GM13976 (cell line): ENCODE data around the gene ARMH1.

Experiments used
- DNase-seq: peaks from one replicate; pipeline ENCODE4 v3.0.0; 2012; ENCODE audit warnings: low spot score
- in situ Hi-C: fragments of 300-500 bp; cut with MboI; formaldehyde crosslinking; loops from one replicate; pipeline ENCODE4 v1.12.0; 2022; ENCODE audit warnings: low sequenced_read_pairs, mixed read lengths, inconsistent platforms; ENCODE audit not compliant: unreplicated experiment
- TF ChIP-seq, protein P1 (sequence below): IDR thresholded peaks from 2 replicates; pipeline ENCODE4 v1.5.1; 2012; ENCODE audit warnings: borderline replicate concordance, mild to moderate bottlenecking; ENCODE audit not compliant: insufficient read depth; ENCODE audit errors: extremely low read depth, missing control alignments, control extremely low read depth

Gene ARMH1

DNA sequence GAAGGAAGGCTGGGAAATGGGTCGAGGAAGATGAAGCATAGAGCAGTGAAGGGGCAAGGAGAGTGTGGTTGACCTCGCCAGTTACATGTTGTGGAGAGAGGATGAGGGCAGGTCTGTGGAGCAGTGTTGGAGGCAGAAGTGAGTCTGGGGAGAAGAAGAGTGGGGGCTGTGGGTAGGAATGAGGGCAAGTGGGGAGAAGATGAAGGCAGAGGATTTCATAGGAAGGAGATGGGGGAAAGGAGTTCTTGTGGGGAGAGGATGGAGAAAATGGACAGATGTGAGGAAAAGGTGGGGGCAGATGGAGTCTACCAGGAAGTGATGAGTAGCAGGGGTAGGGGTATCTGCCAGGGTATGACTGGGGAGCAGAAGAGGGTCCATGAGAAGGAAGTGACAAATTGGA, 3.6 kb downstream of the ARMH1 start:
- DNase-seq, result no peak
- in situ Hi-C loops, result no loop called here
- TF ChIP-seq, protein P1, sequence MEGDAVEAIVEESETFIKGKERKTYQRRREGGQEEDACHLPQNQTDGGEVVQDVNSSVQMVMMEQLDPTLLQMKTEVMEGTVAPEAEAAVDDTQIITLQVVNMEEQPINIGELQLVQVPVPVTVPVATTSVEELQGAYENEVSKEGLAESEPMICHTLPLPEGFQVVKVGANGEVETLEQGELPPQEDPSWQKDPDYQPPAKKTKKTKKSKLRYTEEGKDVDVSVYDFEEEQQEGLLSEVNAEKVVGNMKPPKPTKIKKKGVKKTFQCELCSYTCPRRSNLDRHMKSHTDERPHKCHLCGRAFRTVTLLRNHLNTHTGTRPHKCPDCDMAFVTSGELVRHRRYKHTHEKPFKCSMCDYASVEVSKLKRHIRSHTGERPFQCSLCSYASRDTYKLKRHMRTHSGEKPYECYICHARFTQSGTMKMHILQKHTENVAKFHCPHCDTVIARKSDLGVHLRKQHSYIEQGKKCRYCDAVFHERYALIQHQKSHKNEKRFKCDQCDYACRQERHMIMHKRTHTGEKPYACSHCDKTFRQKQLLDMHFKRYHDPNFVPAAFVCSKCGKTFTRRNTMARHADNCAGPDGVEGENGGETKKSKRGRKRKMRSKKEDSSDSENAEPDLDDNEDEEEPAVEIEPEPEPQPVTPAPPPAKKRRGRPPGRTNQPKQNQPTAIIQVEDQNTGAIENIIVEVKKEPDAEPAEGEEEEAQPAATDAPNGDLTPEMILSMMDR, result no peak

DNA sequence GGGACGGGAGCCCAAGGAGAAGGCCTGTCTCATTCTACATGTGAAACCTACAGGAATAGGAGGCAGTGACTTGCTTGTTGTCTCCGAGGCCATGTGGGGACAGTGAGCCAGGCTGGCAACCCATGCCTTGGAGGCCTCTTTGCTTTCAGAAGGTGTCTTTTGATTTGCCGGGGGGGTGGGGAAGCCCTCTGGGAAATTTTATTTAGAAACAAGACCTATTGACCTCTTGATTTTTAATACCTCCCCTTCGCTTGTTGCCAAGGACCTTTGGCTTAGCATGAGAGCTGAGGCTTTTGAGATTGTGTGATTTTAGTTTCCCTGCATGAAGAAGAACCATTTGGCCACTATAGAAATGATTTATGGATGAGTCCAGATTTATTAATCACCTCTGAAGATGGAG, 4.1 kb downstream of the ARMH1 start:
- TF ChIP-seq, protein P1, result no peak
- no peak for DNase-seq
- in situ Hi-C loops, result no loop called here

DNA sequence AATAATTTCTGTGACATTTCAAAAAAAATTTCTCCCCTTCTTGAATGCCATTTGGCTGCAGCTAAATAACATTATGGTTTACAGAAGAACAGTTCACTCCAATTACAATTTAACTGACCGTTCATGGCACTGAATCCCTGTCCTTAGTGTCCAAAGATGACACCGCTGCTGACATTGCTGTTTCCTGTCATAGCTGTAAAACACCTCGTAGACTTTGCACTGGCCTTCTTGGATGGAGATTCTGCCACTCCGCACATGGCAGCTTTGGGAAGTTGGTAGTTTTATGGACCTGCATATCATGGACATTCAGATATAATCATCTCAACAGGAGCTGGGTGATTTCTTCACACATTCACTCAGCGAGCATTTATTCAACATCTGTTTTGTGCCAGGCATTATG, 5.0 kb downstream of the ARMH1 start:
- DNase-seq, result no peak
- in situ Hi-C loops, result no loop called here
- TF ChIP-seq, protein P1, result no peak

DNA sequence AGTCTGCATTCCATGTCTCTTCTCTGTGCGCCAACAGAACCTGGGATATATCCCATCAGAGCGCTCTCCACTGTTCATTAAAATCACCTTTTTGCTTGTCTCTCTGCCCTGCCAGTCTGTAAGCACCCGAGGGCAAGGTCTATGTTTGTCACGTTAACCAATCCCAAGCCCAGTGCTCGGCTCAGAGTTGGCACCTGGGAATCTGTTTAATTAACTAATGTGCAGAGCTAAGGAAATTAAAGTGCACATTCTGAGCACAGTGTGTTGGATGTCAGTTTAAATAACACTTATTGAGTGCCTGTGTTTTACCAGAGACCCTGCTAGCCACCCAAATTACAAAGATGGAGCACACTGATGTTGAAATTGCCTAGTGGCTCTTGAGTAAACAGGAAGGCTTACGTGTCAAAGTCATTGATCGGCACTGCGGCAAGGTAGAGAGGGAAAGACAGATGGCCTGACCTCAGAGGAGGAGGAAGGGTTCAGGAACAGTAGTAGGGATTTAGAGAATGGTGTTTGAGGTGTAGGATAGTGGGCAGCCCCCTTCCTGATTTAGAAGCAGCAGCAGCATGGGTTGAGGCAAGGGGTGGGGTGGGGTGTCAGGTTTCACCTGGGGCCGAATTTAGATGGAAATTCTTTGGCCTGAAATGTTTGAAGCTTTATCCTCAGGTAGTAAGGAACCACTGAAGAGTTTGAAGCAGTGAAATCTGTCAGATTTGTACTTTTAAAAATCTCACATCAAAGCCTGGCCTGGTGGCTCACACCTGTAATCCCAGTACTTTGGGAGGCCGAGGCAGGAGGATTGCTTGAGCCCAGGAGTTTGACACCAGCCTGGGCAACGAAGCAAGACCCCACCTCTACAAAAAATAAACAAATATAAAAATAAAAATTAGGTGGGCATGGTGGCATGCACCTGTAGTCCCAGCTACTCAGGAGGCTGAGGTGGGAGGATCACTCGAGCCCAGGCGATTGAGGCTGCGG, 7.7 kb downstream of the ARMH1 start:
- in situ Hi-C loops, result no loop called here
- DNase-seq, result no peak
- TF ChIP-seq, protein P1, result no peak

DNA sequence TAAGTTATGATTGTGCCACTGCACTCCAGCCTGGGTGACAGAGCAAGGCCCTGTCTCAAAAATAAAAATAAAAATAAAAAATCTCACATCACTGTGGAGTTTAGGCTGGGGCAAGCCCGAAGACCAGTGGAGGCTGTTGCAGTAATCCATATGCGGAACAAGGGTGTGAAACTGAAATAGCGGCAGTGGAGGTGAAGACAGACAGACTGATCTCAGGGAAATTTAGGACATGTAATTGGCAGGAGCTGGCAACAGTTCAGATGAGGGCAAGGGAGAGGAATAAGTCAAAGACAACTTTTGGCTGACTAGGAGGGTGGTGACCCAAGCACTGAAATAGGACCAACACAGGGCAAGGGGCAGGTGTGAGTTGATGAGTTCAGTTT, 8.4 kb downstream of the ARMH1 start:
- TF ChIP-seq, protein P1, result no peak
- no peak for DNase-seq
- in situ Hi-C loops, result no loop called here

DNA sequence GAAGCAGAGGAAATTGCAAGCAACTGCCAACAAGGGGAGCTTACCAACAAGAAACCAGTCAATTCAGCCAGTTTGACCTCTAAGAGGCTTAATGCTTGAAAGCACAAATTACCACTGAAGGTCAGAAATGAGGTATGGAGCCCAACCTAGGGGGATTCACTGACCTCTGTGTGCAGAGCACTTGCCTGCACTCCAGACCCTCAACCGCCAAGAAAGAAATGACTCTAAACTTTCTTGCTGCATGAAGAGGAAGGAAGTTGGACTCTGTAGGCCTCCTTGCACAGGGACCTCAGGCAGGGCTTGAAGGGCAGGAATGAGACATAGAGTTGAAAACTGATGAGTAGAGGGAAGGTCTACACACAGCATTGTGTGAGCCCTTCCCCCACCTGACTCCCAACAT, 10.0 kb downstream of the ARMH1 start:
- in situ Hi-C loops, result no loop called here
- TF ChIP-seq, protein P1, result no peak
- DNase-seq, result peak; percentile 63

DNA sequence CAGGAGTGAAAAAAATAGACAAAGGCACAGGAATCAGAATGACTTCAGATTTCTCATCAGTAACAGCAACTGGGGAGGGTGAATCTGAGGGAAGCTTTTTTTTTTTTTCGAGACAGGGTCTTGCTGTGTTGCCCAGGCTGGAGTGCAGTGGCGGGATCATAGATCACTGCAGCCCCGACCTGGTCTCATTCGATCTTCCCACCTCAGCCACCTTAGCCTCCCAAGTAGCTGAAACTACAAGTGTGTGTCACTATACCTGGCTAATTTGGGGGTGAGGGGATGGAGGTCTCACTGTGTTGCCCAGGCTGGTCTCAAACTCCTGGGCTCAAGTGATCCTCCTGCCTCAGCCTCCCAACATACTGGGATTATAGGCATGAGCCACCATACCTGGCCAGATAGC, 10.7 kb downstream of the ARMH1 start:
- TF ChIP-seq, protein P1, result no peak
- in situ Hi-C loops, result no loop called here
- DNase-seq, result no peak
